WI38 (cell line): ENCODE data around the gene CXorf38.
A peak's percentile ranks its signal among the peaks of the same experiment; 100 is the strongest.

ENCODE experiments used
- H3K4me3 ChIP-seq: 2 replicates; pipeline ENCODE4 v1.5.1; 2011; ENCODE audit warnings: low read depth, mild to moderate bottlenecking, control low read depth, low read length
- CTCF ChIP-seq: IDR thresholded peaks from 2 replicates; pipeline ENCODE4 v1.5.1; 2012; ENCODE audit warnings: low read depth, mild to moderate bottlenecking, control low read depth, low read length

Gene CXorf38

DNA sequence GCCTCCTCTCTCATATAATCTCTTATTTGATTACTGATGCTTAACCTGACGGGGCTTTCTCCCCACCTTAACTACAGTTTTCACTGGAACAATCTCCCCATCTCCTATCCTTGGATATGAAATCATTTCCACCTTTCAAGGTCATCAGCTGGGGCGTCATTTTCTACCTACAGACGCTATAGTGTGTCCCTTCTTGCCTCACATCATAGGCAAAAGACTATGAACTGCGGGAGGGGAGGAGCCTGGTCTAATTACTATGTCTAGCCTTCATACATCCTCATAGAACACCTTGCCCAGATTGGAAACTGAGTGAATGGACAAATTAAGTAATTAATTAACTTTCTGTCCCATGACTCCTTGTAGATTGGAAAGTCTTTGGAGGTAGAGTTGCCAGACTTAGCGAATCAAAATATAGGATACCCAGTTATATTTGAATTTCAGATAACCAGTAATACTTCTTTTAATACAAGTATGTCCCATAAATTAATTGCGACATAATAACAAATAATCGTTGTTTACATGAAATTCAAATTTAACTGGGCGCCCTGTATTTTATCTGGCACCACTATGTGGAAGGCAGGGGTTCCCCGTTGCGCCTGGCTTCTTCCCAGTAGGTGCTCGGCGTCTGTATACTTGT lies 67.3 kb downstream of the CXorf38 start:
- no peak for TF ChIP-seq CTCF
- H3K4me3 ChIP-seq = peak overlapping the region; percentile 71

GRCh38 chrX:40579141-40579540 lies 68.2 kb downstream of the CXorf38 start:
- H3K4me3 ChIP-seq = no peak overlapping the region
- no peak for TF ChIP-seq CTCF

DNA sequence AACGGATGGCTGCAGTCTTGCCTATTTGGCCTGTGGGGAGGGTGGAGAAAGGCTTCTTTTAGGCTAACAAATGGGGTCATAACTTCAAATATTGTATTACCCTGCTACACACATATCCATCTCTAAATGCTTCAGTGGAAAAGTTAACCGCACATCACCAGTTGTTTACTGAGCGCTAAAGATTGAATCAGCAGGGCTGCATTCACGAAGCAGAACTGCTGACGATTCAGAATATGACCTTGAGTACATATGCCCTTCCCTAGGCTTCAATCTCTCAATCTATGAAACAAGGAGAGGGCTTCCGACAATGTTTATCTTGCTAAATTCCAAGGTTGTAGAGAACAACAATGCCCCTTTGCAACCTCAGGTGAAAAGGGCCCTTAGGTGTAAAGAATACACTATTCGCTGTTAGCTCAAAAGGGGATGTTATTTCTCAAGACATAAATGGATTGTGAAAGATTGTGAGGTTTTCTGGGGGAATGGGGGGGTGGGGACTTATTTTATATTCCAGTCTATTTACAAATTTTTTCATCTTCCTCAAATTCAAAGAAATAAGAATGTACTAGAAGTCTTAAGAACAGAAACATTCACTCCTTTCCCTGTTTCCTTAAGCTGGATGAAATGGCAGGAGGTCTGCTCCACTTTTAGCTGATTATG lies 69.2 kb downstream of the CXorf38 start:
- H3K4me3 ChIP-seq = no peak overlapping the region
- TF ChIP-seq CTCF = no peak
